Measurements from ENCODE around the gene RTEL1. TPM values are rescaled to one million over a fixed set of nuclear protein-coding genes. Genes with fewer than 3 reads are reported as not detected.

Gene RTEL1
- total RNA-seq, 1 experiment from 2014 or later = 33.4 TPM

- no peaks in the 10 kb centered on the region for H3K9me3 ChIP-seq (ENCODE audit: control insufficient read depth, low read depth, low read length)
- no peak overlapping the region for H3K27ac ChIP-seq (ENCODE audit: insufficient read length, low read depth, low read length)
- H3K9me3 Mint-ChIP-seq = peaks cover 3 to 5% of the 10 kb centered on the region in 2 experiments; a peak in 3 of 5 replicates
These were observed 36.7 kb downstream of the RTEL1 start for GRCh38 chr20:63694584-63695423.

More at GRCh38 chr20:63694584-63695423, 36.7 kb downstream of the RTEL1 start:
- Mint-ChIP-seq H3K27ac (no peak overlapping the region), H3K4me3 (no peak overlapping the region), H3K36me3 (ENCODE audit: insufficient read depth in 1 of 3, low read depth in 3 of 3) (peaks cover 14 to 20% (median 17%) of the 10 kb centered on the region in 3 experiments; a peak in 6 of 7 replicates), H3K4me1 (peaks cover 2 to 10% of the 10 kb centered on the region in 2 experiments), H3K27me3 (ENCODE audit: low read depth) (peaks cover 6% of the 10 kb centered on the region)
- Histone ChIP-seq H3K23me2 (ENCODE audit: insufficient read length, low read depth, low read length, poor library complexity, severe bottlenecking) (peaks cover 4% of the 10 kb centered on the region), H2BK15ac (ENCODE audit: low read depth, low read length) (no peak overlapping the region), H2BK12ac (ENCODE audit: insufficient read length, low read depth, low read length) (no peak overlapping the region), H3K79me2 (ENCODE audit: insufficient read depth, low read length) (no peaks in the 10 kb centered on the region), H2BK5ac (ENCODE audit: insufficient read length, low read length) (no peak overlapping the region), H3K18ac (ENCODE audit: insufficient read length, low read depth, low read length) (no peak overlapping the region), H4K91ac (ENCODE audit: insufficient read length, low read depth, low read length) (no peak overlapping the region), H2BK120ac (ENCODE audit: low read depth, low read length, poor library complexity, severe bottlenecking) (no peak overlapping the region), H2AK5ac (ENCODE audit: insufficient read length, low read length) (no peak overlapping the region), H3K4me1 (ENCODE audit: insufficient read depth, low read length) (no peaks in the 10 kb centered on the region), H3K79me1 (ENCODE audit: insufficient read depth, low read depth, low read length, poor library complexity, severe bottlenecking) (no peaks in the 10 kb centered on the region), H3K14ac (ENCODE audit: insufficient read depth, low read length) (no peak overlapping the region), H3K9ac (ENCODE audit: extremely low read depth, insufficient read length, low read length) (no peak overlapping the region), H3K4me2 (ENCODE audit: insufficient read depth, insufficient read length, low read length) (no peak overlapping the region), H3T11ph (ENCODE audit: low read length) (no peak overlapping the region), H3K27me3 (ENCODE audit: insufficient read depth, low read length) (no peaks in the 10 kb centered on the region), H3K23ac (ENCODE audit: insufficient read length, low read depth, low read length) (no peak overlapping the region), H4K5ac (ENCODE audit: insufficient read length, low read depth, low read length) (no peak overlapping the region), H3K4ac (ENCODE audit: low read depth, low read length) (no peak overlapping the region), H3K56ac (ENCODE audit: insufficient read length, low read depth, low read length) (no peak overlapping the region), H2AFZ (ENCODE audit: low read length) (no peak overlapping the region), H4K8ac (replicated peaks; ENCODE audit: insufficient read length, low read depth, low read length) (no peak overlapping the region), H2BK20ac (ENCODE audit: low read depth, low read length, poor library complexity, severe bottlenecking) (no peak overlapping the region), H4K20me1 (ENCODE audit: control insufficient read depth, insufficient read depth, insufficient read length) (no peaks in the 10 kb centered on the region)
- WGBS (ENCODE audit: extremely low coverage, insufficient read length, low lambda C conversion rate) = no CpG with 5 or more reads among the region's 37 CpGs
- no peak for DNase-seq
- TF ChIP-seq, protein P1, sequence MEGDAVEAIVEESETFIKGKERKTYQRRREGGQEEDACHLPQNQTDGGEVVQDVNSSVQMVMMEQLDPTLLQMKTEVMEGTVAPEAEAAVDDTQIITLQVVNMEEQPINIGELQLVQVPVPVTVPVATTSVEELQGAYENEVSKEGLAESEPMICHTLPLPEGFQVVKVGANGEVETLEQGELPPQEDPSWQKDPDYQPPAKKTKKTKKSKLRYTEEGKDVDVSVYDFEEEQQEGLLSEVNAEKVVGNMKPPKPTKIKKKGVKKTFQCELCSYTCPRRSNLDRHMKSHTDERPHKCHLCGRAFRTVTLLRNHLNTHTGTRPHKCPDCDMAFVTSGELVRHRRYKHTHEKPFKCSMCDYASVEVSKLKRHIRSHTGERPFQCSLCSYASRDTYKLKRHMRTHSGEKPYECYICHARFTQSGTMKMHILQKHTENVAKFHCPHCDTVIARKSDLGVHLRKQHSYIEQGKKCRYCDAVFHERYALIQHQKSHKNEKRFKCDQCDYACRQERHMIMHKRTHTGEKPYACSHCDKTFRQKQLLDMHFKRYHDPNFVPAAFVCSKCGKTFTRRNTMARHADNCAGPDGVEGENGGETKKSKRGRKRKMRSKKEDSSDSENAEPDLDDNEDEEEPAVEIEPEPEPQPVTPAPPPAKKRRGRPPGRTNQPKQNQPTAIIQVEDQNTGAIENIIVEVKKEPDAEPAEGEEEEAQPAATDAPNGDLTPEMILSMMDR (conservative IDR thresholded peaks at IDR 0.05) = no peak
